ENCODE data around the gene CA4. TPM values are rescaled to one million over a fixed set of nuclear protein-coding genes. Genes with fewer than 3 reads are reported as not detected.
A peak's percentile ranks its signal among the peaks of the same experiment; 100 is the strongest.

Gene CA4
- total RNA-seq, 1 experiment from 2014 or later = 1.4 TPM

DNA sequence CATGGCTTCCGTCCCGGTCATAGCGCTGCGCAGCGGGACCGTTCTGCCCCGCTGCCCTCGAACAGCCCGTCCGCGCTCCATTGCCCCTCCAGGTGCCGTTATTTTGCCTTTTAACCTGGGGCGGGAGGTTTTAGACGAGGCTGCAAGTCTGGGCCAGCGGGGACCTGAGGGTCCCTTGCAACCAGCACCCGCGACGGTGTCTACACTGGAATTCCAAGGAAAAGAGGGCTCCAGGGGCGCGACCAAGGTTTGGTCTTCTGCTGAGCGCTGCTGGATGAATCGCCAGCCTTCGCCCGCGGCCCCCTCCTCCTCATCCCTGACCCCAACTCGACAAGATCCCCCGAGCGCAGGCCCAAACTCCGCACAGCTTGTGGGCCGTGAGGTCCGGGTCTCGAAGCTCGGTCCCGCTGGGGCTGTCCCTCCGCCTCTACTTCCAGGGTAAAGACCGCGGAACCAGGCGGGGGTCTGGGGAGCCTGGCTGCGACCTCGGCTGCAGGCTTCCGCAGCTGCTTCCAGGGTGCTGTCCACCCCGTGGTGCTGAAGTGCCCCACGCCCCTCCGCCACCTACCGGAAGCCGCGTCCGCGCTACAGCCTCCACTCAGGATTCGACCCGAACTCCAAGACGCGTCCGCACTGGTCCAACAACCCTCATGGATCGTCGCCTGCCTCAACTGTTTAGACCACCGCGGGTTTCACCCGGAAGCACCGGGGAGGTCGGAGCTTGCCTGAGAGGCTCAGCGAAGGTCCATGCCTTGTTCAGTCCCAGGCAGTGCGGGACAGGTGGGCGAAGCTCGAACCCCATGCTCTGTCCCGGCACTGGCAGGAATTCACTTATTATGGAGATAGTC is 10.1 kb upstream of the CA4 start:
- CTCF ChIA-PET = no interaction called here

DNA sequence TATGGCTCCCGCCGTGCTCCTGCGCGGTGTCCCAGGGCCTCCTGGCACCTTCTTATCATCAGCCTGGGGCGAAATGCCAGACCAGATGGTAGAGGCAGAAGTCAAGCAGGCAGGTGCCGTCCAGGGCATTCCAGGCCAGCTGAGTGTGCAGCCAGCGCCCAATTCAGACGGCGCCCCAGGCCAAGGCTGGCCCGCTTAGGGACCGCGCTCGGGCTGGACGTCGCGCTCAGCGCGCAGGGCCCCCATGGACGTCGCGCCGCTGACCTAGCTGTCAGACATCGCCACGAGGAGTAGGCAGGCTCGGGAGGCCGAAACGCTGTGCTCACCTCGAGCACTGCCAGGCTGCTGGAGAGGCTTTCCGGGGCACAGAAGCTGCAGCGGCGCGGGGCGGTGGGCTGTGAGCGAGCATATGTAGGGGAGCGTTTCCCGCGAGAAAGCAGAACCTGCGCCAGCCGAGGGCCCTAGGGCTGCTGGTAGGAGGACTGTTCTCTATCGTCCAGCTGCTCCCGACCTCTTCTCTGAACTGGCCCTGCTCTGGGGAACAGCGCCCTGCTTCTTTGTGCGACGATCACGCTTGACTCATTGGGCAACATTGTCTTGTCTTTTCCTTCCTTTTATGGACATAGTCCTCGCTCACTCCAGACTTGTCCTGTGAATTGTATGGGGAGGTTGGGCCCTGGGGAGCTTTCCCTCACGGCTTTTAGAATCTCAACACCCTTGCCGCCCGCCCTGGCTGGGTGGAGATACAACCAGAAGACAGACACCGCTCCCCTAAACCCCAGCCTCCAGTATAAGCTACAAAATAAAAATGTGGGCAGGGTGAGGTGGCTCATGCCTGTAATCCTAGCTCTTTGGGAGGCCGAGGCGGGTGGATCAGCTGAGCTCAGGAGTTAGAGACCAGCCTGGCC is 8.4 kb upstream of the CA4 start:
- POLR2A ChIA-PET = interaction anchor here (0.6 kb wide), 1 partner anchor 197 kb away, joined by 3 read pairs; no protein-coding TSS in a partner anchor
- no peak overlapping the region for H3K4me3 ChIP-seq (ENCODE audit: low read depth in 2 of 2, low read length in 2 of 2)
- in situ Hi-C loops (cut with HindIII; ENCODE audit: low pct_unique_long_range_greater_than_20kb, low sequenced_read_pairs) (no loop called here), intact Hi-C loops (cut with micrococcal nuclease; ENCODE audit: unreplicated experiment) (no loop called here)
- H3K27ac ChIP-seq (ENCODE audit: low read length) = no peak overlapping the region
- TF ChIP-seq POLR2AphosphoS5 (IDR thresholded peaks at IDR 0.05; ENCODE audit: low read depth, low read length) (no peak), SIN3A (IDR thresholded peaks at IDR 0.05; ENCODE audit: borderline replicate concordance, insufficient read depth, low read depth, low read length) (no peak), TCF7L2 (IDR thresholded peaks at IDR 0.05; ENCODE audit: low read depth, low read length) (no peak), REST (IDR thresholded peaks at IDR 0.05; ENCODE audit: insufficient read depth in 1 of 2, low read depth in 2 of 2, low read length in 1 of 2) (no peak)
- TF ChIP-seq, protein P1, sequence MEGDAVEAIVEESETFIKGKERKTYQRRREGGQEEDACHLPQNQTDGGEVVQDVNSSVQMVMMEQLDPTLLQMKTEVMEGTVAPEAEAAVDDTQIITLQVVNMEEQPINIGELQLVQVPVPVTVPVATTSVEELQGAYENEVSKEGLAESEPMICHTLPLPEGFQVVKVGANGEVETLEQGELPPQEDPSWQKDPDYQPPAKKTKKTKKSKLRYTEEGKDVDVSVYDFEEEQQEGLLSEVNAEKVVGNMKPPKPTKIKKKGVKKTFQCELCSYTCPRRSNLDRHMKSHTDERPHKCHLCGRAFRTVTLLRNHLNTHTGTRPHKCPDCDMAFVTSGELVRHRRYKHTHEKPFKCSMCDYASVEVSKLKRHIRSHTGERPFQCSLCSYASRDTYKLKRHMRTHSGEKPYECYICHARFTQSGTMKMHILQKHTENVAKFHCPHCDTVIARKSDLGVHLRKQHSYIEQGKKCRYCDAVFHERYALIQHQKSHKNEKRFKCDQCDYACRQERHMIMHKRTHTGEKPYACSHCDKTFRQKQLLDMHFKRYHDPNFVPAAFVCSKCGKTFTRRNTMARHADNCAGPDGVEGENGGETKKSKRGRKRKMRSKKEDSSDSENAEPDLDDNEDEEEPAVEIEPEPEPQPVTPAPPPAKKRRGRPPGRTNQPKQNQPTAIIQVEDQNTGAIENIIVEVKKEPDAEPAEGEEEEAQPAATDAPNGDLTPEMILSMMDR (IDR thresholded peaks at IDR 0.05) = no peak
- no peak for ATAC-seq
- peaks cover 4% of the 10 kb centered on the region for H3K4me1 ChIP-seq (ENCODE audit: control insufficient read depth, insufficient read depth, low read length)
- H3K27me3 ChIP-seq (ENCODE audit: control insufficient read depth, insufficient read depth, low read length) = no peaks in the 10 kb centered on the region
- CTCF ChIA-PET = interaction anchor here (0.6 to 0.8 kb wide), 2 partner anchors 13 to 33 kb away, joined by 3 to 5 read pairs; no protein-coding TSS in a partner anchor
- DNase-seq (ENCODE audit: low read depth, low spot score) = no peak
- no peaks in the 10 kb centered on the region for H3K9me3 ChIP-seq (ENCODE audit: control insufficient read depth, insufficient read depth, low read depth, low read length)
- H3K36me3 ChIP-seq (ENCODE audit: control insufficient read depth, insufficient read depth, low read length) = no peaks in the 10 kb centered on the region
- no TSS peak for BruUV-seq (replicated peaks)

More for the DNA sequence above, 10.1 kb upstream of the CA4 start:
- intact Hi-C loops (cut with micrococcal nuclease; ENCODE audit: unreplicated experiment) (no loop called here), in situ Hi-C loops (cut with HindIII; ENCODE audit: low pct_unique_long_range_greater_than_20kb, low sequenced_read_pairs) (no loop called here)
- H3K4me1 ChIP-seq (ENCODE audit: control insufficient read depth, insufficient read depth, low read length) = peaks cover 4% of the 10 kb centered on the region
- H3K36me3 ChIP-seq (ENCODE audit: control insufficient read depth, insufficient read depth, low read length) = no peaks in the 10 kb centered on the region; the same call in 1 of the 2 replicates
- DNase-seq (ENCODE audit: low read depth, low spot score) = no peak
- no peak for TF ChIP-seq SIN3A (IDR thresholded peaks at IDR 0.05; ENCODE audit: borderline replicate concordance, insufficient read depth, low read depth, low read length)
- TF ChIP-seq REST (IDR thresholded peaks at IDR 0.05; ENCODE audit: insufficient read depth in 1 of 2, low read depth in 2 of 2, low read length in 1 of 2) = peak; percentile 82 to 91
- ATAC-seq = no peak
- no peaks in the 10 kb centered on the region for H3K9me3 ChIP-seq (ENCODE audit: control insufficient read depth, insufficient read depth, low read depth, low read length)
- no peaks in the 10 kb centered on the region for H3K27me3 ChIP-seq (ENCODE audit: control insufficient read depth, insufficient read depth, low read length)
- no peak overlapping the region for H3K4me3 ChIP-seq (ENCODE audit: low read depth in 2 of 2, low read length in 2 of 2)
- POLR2A ChIA-PET = interaction anchor here (0.6 kb wide), 1 partner anchor 74 kb away, joined by 3 read pairs; no protein-coding TSS in a partner anchor
- no TSS peak for BruUV-seq (replicated peaks)
- H3K27ac ChIP-seq (ENCODE audit: low read length) = no peak overlapping the region

All from Panc1 (cell line).